Measurements from ENCODE around the gene C1orf105.

C1orf105 gene

GRCh38 chr1:172378109-172378760 is 42.2 kb upstream of the C1orf105 start:
- in situ Hi-C loops (cut with HindIII; ENCODE audit: low pct_ligation_motif_present, low sequenced_read_pairs) = no loop called here
- no peak for DNase-seq
- no peak for TF ChIP-seq CTCF (IDR thresholded peaks at IDR 0.05; ENCODE audit: low read depth, low read length, missing control alignments)
- no peaks in the 10 kb centered on the region for H3K27me3 ChIP-seq (replicated peaks)
- H3K36me3 ChIP-seq (replicated peaks) = no peaks in the 10 kb centered on the region
- no peak overlapping the region for H3K4me3 ChIP-seq (ENCODE audit: low read depth, low read length)
- H3K27ac ChIP-seq = no peak overlapping the region

GRCh38 chr1:172380441-172381244 is 39.8 kb upstream of the C1orf105 start:
- Histone ChIP-seq H3K4me3 (ENCODE audit: low read depth, low read length) (no peak overlapping the region), H3K27ac (no peak overlapping the region), H3K27me3 (replicated peaks) (no peaks in the 10 kb centered on the region), H3K36me3 (replicated peaks) (no peaks in the 10 kb centered on the region)
- no peak for TF ChIP-seq CTCF (IDR thresholded peaks at IDR 0.05; ENCODE audit: low read depth, low read length, missing control alignments)
- no peak for DNase-seq
- in situ Hi-C loops (cut with HindIII; ENCODE audit: low pct_ligation_motif_present, low sequenced_read_pairs) = no loop called here

- Histone ChIP-seq H3K4me3 (ENCODE audit: low read depth, low read length) (no peak overlapping the region), H3K27me3 (replicated peaks) (no peaks in the 10 kb centered on the region), H3K27ac (no peak overlapping the region), H3K36me3 (replicated peaks) (no peaks in the 10 kb centered on the region)
- DNase-seq = no peak
- no peak for TF ChIP-seq CTCF (IDR thresholded peaks at IDR 0.05; ENCODE audit: low read depth, low read length, missing control alignments)
- in situ Hi-C loops (cut with HindIII; ENCODE audit: low pct_ligation_motif_present, low sequenced_read_pairs) = no loop called here
Measured at GRCh38 chr1:172381946-172382345, 38.5 kb upstream of the C1orf105 start.

- no peak for DNase-seq
- Histone ChIP-seq H3K27me3 (replicated peaks) (no peaks in the 10 kb centered on the region), H3K4me3 (ENCODE audit: low read depth, low read length) (no peak overlapping the region), H3K27ac (no peak overlapping the region), H3K36me3 (replicated peaks) (no peaks in the 10 kb centered on the region)
- in situ Hi-C loops (cut with HindIII; ENCODE audit: low pct_ligation_motif_present, low sequenced_read_pairs) = no loop called here
- no peak for TF ChIP-seq CTCF (IDR thresholded peaks at IDR 0.05; ENCODE audit: low read depth, low read length, missing control alignments)
Measured at GRCh38 chr1:172382406-172382805, 38.1 kb upstream of the C1orf105 start.

GRCh38 chr1:172382990-172383389 is 37.5 kb upstream of the C1orf105 start:
- H3K36me3 ChIP-seq (replicated peaks) = no peaks in the 10 kb centered on the region
- H3K4me3 ChIP-seq (ENCODE audit: low read depth, low read length) = no peak overlapping the region
- no peak for DNase-seq
- peak overlapping the region; percentile 68 for H3K27ac ChIP-seq
- in situ Hi-C loops (cut with HindIII; ENCODE audit: low pct_ligation_motif_present, low sequenced_read_pairs) = no loop called here
- no peak for TF ChIP-seq CTCF (IDR thresholded peaks at IDR 0.05; ENCODE audit: low read depth, low read length, missing control alignments)
- H3K27me3 ChIP-seq (replicated peaks) = no peaks in the 10 kb centered on the region

Measured in brain microvascular endothelial cell (primary cell).